Embryonic facial prominence (tissue), 1 donor: Measurements from ENCODE around the gene ASB6.
"Not testable (repeated sequence)": the region's sequence is repeated elsewhere in the genome, so short reads cannot be mapped to it uniquely, and the experiment has no call there.

Experiments used
- DNase-seq: peaks from one replicate; pipeline ENCODE4 v3.0.0-alpha.2; 2016; ENCODE audit errors: extremely low spot score

Gene ASB6

DNA sequence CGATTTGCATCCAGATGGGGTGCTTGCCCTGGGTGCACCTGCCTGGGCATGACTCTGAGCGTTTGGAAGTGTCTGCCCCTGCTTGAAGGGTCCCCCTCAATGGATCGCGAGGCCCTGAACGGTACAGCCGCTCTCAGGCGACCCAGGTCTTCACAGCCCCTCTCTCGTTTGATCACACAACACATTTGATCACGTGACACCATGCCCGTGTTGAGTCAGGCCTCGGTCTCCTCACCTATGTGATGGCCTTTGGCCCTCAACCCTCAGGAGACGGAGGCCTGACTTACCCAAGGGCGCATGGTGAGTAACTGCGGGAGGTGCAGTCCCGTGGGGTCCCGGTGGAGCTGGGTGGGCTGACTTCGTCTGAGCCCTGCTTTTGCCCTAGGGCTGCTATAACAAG, 3.0 kb upstream of the ASB6 start:
- no peak for DNase-seq

DNA sequence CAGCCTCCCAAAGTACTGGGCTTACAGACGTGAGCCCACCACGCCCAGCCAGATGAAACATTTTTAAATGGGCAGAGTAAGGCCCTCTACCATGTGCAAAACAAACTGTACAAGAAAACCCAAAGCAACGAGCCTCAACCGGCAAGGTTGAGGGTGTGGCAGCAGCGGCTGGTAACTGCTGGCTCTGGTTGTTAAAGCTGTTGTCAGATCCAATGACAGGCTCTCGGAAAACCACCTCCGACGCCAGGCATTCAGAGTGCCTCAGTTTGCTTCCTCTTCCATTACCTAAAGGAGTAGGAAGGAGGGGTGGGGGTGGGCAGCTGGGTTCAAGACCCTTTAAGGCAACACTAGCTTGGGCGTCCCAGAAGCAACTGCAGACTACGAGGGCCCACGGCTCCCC, 2.4 kb upstream of the ASB6 start:
- DNase-seq = no peak

- DNase-seq = no peak
Measured at GRCh38 chr9:129643706-129644105, 1.8 kb upstream of the ASB6 start.

DNA sequence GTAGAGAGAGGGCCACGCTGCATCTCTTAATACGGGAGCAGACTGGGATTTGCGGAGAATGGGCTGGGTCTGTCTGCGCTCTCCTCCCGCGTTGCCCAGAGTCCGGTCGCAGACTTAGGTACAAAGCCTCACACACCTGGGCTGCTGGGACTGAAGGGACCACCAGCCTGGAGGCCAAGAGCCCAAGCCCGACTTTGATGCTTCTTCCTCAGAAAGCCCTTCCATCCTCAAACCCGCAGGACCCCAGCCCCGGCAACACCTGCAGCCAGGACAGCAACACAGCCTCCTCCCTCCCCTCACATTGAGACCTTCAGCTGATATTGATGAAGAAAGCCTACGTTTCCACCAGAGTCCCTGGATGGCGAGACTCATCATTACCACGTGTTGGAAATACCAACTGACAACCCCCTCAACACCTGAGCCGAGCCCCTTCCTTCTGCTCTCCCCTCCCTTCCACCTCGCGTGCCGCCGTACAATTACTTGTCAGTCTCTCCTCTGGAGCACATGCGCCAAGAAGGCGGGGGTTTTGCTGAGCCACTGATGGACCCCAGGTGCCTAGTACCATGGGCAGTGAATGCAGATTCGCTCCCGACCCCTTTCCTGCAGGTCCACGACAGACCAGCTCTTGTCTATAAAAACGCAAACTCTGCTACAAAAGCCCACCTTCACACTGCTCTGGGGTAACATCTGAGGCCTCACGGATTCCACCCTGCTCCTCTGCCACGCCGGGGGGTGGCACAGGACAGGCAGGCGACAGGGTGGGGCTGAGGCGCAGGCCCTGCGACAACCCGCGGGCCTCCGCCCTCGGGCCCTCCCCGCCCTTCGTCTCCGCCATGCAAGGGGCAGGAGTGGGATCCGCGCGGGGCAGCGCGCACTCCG, 841 bp downstream of the ASB6 start:
- DNase-seq = no peak

DNA sequence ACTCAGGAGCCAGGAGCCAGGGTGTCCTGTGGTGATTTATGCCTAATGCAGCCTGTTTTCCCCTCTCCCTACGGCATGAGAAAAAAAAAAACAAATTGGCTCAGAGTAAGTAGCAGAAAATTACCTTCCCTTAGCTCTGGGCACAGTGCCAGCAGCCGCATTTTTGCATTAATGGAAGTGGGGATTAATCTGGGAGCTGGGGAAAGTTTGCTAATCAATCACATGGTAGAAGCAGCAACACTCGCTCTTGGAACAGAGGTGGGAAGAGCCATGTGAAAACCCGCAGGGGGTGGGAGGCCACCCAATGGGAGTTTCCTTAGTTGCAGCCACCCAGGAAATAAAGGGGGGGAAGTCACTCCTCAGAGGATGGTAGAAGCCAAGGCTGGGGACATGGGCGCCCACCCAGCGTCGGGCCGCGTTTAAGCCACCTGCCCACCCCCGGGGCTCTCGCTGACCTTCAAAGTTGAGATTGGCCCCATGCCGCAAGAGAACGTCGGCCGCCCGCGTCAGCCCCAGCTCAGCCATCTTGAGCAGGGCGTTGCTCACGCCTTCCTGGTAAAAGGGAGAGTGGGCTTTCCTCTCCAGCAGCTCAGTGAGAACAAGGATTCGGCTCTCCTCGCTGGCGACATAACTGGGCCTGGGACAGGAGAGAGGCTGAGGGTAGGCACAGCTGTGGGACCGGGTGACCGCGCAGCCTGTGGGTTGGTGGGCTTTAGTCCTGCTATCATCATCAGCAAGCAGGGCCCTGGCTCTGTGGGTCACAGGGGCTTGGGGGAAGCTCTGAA, 1.7 kb downstream of the ASB6 start:
- no peak for DNase-seq

DNA sequence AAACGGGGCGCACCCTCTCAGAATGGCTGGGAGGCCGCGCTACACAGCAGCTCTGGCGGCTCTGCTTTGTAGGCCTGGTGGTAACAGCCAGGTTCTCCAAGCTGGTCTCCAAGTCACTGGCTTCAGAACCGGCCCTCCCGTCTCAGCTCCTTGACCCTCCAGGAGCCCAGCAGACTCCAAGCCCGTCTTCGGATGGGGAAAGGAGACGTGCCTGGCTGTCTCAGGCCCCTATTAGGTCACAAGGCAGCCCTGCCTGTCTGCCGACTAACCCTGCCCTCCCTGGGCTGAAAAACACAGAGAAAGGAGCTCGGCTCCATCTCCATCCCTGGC, 2.2 kb downstream of the ASB6 start:
- DNase-seq = no peak

DNA sequence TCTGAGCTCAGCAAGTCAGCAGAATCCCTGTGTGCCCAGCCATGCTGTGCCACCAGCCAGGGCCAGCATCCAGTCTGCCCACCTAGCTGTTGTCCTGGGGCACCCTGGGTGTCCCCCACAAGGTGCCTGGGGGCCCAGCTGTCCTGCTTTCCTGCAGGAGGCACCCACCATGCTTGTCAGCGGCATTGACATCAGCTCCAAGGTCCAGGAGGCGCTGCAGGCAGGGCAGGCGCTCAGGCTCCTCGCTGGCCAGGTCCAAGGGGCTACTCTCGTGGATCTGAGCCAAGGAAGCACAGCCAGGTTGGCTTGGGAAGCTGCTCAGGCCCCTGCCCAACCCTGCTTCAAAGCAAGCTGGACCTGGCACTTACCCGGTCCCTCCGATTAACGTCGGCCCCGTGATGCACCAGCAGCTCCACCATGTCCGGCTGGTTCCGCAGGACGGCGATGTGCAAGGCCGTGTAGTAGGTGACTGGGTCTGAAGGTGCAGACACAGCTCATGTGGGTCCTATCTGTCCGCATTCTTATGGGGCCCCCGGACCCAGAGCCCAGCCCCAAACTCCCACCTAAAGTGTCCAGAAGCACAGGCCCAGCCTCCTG, 2.8 kb downstream of the ASB6 start:
- DNase-seq = no peak

DNA sequence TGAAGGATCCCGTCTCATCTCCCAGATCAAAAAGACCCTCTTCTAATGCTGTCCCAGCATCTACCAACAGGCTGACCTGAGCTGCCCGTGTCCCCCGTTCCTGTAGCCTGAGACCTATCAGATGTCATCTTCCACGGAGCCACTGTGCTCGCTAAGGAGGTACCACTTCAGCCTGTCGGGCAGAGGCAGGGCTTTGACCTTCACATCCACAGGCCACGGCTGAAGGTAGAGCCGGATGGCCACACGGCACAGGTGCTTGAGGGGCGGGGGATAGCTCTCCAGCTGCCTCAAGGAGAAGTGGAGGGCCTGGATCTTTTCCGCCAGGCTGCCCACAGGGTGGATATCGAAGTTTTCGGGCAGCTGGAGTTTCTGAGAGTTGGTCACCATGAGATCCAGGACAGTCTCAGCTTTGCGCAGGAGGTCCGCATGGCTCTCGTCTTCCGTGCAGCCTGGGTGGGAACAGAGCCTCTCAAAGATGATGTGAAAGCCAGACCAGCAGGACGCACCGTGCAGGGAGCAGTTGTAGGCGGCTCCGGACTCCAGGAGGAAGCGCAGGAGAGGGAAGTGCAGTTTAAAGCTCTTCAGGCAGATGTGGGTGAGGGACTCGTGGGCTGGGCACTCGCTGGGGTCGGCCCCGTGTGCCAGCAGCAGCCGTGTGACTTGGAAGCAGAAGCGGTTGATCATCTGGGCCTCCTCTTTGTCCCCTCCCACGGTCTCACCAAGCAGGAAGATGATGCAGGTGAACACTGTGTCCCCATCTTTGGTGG, 4.1 kb downstream of the ASB6 start:
- no peak for DNase-seq

DNA sequence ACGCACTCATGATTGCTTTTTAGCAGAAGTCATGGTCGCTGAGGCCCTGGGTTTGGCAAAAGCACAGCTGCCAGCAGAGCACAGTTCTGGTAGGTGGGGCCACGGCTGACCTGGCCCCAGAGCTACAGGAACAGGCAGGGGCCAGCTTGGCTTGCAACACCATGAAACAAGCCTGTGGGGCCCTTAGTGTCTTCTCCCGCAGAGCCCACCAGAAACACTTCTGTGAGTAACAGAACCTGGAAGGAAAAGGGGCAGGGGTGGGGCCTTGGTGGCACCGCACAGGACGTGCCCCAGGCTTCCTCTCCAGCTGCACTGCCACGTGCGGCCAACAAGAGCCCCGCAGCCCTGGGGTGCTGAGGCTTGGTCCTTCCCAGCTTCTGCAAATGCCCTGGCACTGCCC, 4.8 kb downstream of the ASB6 start:
- DNase-seq = no peak

GRCh38 chr9:129636343-129636742, 5.6 kb downstream of the ASB6 start:
- not testable (repeated sequence) for DNase-seq

DNA sequence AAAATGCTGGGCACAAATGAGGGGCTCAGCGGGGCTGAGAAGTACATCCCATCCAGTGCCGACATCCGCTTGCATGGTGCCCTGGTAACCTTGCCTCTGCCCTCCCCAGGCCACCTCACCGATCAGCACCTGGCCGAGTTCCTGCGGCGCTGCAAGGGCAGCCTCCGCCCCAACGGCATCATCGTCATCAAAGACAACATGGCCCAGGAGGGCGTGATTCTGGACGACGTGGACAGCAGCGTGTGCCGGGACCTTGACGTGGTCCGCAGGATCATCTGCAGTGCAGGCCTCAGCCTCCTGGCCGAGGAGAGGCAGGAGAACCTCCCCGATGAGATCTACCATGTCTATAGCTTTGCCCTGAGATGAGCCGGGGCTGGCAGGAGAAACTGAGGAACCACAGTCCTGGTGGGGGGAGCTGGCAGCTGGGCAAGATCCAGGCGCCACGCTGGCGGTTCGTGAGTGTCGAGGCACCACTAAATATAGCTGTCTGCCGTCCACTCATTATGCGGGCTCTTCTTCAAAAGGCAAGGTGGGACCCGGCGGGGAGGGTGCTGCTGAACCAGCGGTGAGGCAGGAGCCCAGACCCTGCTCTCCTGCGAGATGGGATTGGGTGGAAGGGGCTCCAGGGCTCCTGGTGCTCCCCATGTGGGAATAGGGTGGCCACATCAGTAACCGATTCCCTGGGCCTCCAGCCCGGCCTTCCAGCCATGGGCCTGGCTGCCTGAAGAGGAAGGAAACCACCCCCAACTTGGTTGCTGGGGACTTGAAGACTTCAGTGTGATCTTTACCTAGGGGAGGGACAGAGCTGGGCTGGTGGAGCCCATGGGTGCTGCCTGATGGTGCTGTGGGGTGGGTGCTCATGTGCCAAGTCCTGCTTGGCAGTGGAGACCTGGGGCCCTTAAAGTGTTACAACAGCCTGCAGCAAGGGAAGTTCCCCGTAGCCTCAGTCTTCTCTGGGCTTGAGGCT, 6.6 kb downstream of the ASB6 start:
- DNase-seq = no peak

DNA sequence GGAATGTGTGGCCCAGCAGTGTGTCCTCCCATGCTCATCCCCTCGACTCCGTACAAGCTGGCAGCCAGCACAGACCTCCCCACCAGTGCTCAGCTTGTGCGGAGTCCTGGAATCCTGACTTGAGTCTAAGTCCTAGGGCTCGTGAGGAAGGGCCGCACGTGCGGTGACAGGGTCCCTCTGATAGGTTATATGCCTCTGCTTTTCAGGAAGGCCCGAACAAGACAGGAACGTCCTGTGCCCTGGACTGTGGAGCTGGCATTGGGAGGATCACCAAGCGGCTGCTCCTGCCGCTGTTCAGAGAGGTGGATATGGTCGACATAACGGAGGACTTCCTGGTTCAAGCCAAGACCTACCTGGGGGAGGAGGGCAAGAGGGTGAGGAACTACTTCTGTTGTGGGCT, 8.1 kb downstream of the ASB6 start:
- DNase-seq = no peak

- no peak for DNase-seq
Measured at GRCh38 chr9:129633207-129633606, 8.7 kb downstream of the ASB6 start.

DNA sequence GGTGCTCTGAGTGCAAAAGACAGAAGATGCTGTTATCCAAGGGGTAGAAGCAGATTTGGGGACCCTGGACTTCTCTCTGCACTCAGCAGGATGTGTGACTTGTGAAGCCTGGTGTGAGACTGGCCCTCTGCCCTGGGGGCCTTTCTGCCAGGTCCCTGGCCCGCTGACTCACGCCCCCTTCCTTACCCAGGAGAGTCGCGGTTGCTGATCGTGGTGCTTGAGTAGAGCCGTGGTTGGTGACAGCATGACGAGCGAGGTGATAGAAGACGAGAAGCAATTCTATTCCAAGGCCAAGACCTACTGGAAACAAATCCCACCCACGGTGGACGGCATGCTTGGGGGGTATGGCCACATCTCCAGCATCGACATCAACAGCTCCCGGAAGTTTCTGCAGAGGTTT, 9.5 kb downstream of the ASB6 start:
- DNase-seq = no peak

GRCh38 chr9:129631674-129632129, 10.2 kb downstream of the ASB6 start:
- no peak for DNase-seq

- no peak for DNase-seq
Measured at GRCh38 chr9:129630967-129631673, 10.8 kb downstream of the ASB6 start.

DNA sequence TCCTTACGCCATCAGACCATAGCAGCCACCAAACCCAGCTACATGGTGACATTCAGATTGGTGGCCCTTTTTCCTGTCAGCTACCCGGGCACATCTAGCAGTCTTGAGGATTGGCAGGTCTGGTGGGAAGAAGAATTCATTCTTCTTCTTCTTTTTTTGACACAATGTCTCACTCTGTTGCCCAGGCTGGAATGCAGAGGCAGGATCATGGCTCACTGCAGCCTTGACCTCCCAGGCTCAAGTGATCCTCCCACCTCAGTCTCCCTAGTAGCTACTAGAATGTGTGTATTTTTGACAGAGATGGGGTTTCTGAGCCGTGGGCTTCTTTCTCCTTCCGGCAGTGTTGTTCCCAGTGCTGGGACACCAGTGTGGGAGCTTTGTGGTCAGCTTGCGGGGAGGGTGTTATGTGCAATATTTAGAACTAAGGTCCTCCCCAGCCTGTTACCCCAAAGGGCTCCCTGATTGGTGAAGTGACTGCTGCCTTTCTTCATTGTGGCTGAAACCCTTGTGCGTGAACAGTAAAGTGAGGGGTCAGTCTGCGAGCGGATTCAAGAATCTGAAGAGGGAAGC, 12.6 kb downstream of the ASB6 start:
- no peak for DNase-seq

- no peak for DNase-seq
Measured at GRCh38 chr9:129628709-129629108, 13.2 kb downstream of the ASB6 start.

DNA sequence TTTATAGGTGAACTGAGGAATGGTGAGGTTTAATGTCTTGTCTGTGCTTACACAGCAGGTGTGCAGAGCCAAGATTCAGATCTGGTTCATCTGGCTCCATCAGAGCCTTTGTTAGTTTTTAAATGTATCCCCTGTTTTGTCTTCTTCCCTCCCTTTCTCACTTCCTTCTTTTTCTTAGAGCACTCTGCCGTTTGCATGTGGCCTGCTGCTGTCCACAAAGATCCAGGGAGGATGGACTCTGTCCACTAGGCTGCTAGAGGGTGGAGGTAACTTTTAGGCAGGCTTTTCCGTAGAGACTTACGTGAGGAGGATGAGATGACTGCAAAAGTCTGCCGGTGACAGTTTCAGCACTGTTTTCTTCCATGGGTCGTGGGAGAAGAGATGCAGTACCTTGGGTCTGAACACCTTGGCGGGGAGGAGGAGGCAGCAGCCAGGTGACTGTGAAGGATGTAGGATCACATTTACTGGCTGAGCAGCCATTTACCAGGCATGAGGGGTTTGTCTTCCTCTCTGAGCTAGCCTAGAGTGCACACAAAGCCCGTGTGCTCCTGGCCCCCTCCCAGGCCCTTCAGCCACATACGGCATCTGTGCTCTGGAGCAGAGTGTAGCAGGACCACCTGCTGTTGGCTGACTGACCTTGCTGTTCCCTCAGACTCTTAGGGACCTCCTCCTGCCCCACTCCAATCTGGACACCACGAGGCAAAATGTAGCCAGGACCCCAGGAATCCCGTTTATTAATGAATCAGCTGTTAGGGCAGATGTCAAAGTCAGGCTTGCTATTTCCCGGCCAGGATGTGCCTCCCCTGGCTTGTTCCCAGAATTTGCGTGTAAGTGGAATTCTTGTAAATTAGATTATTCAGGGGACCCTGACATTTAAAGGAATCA, 14.2 kb downstream of the ASB6 start:
- no peak for DNase-seq
